HepG2 (cell line): ENCODE data around the gene VDAC2.

Source experiments
- ARNTL ChIP-seq: sonication (generic); formaldehyde crosslinking; IDR thresholded peaks from 2 replicates; pipeline ENCODE4 v1.4.0; 2020; ENCODE audit warnings: mild to moderate bottlenecking, missing genetic modification reagents
- SMARCC2 ChIP-seq: fragments of 450-650 bp; IDR thresholded peaks from 2 replicates; pipeline ENCODE4 v1.6.1; 2017; ENCODE audit warnings: antibody characterized with exemption, mild to moderate bottlenecking
- ZNF121 ChIP-seq: sonication (generic); formaldehyde crosslinking; IDR thresholded peaks from 2 replicates; pipeline ENCODE4 v1.5.0; 2020; ENCODE audit warnings: mild to moderate bottlenecking, missing genetic modification reagents
- ZNF264 ChIP-seq: sonication (generic); formaldehyde crosslinking; IDR thresholded peaks from 2 replicates; pipeline ENCODE4 v1.4.0; 2020; ENCODE audit warnings: missing genetic modification reagents
- ZSCAN9 ChIP-seq: IDR thresholded peaks from 2 replicates; pipeline ENCODE4 v1.6.1; 2016; ENCODE audit warnings: borderline replicate concordance

GRCh38 chr10:75175046-75175445 lies 35.5 kb upstream of the VDAC2 start:
- no peak for TF ChIP-seq SMARCC2
- no peak for TF ChIP-seq ZNF121
- TF ChIP-seq ARNTL = no peak
- no peak for TF ChIP-seq ZSCAN9 (CRISPR knock-in tag)
- TF ChIP-seq ZNF264 (CRISPR knock-in tag) = no peak
